TTC549 (cell line): ENCODE measurements around the gene SLC4A1.

ENCODE experiments used
- FAIRE-seq: peaks from 2 replicates; lab custom pipeline; 2012; peaks lifted over from hg19 to GRCh38; lab: Jason Lieb, UNC

Gene SLC4A1

DNA sequence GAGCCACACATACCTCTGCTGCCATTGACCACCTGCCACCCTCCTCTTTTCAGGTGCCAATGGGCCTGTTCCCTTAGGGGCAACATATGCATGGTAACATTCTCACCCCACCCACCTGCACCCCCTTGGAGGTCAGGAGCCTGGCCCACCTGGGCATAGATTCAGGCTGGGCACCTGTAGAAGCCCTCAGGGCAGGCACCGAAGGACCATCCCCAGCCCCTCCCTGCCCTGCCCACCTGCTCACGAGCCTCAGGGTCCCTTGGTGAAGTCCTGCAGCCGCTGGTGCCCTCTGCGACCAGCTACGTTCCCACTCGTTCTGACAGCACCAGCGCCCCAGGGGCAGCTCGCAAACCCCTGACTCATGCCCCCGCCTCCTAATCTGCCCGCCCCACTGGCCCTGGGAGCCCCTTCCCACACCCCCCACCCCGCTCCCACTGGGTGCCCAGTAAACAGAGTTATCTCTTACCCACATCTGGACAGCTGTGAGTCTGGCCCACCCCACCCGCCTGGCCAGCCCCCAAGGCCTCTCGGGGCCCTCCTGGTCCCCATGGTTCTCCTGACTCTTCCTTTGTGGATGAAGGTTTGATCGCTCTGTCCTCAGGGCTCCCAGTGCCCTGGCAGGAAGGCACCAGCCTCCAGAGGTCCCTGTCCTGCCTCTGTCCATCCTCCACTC lies at the start of gene SLC4A1:
SLC4A1 (minus strand) TSS at position 318 of the 673 bp plus-strand sequence. CDS start 5,269 bp downstream, outside the sequence.
- FAIRE-seq, result no peak

DNA sequence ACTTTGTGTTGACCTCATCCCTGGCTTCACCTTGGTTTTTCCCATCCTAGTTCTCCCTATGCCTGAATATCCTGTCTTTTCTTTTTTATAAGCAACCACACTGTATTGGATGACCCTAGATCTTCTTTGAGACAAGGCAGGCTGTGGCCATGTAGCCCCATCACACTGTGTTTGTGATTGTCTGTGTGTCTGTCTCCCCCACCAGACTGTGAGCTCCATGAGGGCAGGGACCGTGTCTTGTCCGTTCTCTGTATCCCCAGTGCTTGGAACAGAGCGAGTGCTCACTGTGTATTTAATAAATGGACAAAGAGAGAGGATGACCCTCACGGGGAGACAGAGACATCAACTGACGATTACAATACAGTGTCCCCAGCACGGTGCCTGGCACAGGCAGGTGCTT lies 49.6 kb upstream of the SLC4A1 start:
- no peak for FAIRE-seq

DNA sequence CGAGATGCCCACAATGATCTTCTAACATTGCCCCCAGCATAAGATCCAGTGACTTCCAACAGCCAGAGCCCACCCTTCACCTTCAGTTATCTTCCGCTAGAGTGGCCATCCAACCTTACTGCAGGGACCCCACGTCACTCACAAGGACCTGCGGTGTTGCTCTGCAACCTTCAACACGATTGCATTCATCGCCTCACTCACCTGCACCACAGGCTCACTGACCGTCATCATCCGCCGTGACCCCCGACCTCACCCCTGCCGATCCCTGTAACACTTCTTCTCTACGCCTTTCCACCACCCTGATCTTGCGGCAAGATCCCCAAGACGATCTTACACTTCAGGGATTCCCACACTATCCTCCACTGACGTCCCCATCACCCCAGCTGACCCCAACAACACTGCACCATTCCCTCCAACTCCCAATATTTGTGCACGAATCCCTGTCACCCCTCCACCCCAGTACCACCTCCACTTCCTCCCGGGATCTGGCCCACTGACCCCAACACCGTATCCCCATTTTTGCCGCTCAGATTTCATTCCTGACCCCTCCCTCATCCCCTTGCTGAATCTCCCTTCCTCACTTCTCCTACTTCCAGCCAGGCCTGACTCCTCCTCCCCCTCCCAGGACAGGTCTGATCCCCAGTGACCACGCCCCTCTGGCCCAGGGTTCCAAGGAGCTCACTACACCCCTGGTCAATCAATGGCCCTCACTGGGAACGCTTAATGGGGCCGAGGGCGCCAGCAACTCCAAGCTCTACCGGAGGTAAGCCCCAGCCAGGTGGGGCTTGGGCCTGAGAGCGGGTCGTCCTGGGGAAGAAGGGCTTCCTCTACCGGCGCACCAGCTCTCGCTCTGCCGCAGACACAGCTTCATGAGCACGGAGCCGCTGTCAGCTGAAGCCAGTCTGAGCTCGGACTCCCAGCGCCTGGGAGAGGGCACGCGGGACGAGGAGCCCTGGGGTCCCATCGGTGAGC lies 48.1 kb upstream of the SLC4A1 start:
- FAIRE-seq, result no peak

DNA sequence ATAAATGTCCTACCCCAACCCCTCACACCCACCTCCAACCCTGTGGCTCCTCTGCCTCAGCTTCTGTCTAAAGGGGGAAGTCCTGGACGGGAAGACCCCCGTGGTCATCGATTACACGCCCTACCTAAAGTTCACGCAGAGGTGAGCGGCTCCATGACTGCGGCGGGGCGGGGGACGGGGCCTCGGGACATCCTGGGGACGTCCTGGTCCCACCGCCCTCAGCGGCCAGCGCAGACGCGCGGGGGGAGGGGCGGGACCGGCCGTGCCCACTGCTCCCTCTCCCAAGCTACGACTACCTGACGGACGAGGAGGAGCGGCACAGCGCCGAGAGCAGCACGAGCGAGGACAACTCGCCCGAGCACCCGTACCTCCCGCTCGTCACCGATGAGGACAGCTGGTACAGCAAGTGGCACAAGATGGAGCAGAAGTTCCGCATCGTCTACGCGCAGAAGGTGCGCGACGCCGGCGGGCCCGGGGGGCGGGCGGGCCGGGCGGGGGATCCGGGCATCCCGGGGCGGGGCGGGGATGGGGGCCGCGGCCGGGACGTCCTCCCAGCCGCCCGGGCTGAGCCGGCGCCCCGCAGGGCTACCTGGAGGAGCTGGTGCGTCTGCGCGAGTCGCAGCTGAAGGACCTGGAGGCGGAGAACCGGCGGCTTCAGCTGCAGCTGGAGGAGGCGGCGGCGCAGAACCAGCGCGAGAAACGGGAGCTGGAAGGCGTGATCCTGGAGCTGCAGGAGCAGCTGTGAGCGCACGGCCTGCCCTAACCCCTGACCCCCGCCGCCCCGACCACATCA lies 47.1 kb upstream of the SLC4A1 start:
- no peak for FAIRE-seq

DNA sequence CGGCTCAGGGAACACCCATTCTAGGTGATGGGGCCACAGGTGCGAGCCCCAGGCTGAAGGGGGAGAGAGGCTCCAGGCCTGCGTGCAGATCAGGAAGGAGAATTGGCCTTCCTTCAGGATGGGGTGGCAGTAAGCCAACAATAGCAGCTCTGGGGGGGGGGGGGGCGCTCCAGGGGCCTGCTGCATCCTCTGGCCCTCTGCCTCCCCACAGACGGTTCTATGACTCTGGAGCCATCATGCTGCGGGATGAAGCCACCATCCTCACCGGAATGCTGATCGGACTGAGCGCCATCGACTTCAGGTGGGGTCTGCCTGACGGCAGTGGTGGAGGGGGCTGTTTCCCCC lies 46.6 kb upstream of the SLC4A1 start:
- FAIRE-seq, result no peak

DNA sequence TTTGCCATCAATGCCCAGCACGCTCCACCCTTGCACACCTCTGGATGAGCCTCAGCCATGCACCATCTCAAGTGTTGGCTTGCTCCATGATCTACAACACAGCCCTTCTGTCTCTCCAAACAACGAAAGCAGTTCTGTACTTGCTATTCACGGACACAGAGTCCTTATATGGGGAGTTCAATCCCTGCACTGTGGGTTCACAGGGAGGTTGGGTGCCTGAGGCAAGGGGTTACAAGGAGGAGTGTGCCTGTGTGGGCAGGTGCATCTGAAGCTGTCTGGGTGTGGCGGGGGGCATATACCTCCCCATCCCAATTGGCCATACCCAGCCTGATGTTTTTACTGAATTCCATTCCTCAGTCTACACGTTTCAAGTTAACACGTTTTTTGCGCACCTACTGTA lies 46.1 kb upstream of the SLC4A1 start:
- FAIRE-seq, result no peak

DNA sequence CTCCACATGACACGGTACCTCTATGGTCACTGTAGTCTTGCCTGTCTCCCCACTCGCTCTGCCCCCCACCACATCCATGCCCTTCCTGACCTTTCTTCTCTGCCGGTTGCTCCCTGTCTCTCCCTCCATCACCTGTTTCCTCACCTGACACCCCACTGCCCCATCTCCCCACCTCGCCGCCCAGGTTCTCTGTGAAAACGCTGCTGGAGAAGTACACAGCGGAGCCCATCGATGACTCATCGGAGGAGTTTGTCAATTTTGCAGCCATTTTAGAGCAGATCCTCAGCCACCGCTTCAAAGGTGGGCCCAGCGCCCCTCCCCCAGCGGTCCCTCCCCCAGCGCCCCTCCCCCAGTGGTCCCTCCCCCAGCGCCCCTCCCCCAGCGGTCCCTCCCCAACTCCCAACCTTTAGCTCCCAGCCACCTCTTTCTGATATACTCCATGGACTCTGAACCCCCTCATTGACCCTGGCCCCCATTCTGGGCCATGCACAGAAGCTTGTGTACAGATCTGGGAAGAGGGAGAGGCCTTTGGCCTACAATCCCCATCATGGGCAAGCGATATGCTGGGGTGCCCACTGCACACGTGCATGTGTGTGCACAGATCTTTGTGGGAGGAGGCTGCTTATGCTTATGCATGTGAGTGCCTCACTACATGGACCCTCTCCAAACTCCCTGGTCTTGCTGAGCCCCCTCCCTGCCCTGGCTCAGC lies 44.6 kb upstream of the SLC4A1 start:
- no peak for FAIRE-seq

DNA sequence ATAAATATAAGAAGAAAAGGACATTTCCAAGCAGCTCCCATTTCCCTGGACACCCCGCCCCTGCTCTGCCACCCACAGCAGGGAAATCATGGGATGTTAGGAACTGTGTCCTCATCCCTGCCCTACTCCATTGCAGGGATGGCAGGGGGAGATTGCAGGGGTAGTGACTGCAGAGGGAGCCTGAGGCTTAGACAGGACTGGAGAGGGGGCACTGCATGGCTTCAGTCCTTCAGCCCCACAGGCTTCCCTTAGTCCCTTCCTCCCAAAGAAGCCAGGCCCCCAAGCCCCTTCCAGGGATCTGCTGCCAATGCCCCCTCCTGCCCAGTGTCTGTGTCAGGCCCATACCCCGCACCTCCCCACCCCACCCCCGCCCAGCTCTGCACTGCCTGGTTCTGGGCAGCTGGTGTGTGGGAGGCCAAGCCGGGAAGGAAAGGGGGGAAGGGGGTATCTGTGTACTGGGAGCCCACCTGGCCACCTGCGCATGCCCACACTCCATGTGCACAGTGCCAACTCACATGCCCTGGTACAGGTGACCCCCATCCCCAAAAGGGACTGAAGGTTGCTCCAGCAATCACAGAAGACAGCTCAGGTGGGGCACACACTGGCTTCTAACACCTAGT lies 43.7 kb upstream of the SLC4A1 start:
- no peak for FAIRE-seq

DNA sequence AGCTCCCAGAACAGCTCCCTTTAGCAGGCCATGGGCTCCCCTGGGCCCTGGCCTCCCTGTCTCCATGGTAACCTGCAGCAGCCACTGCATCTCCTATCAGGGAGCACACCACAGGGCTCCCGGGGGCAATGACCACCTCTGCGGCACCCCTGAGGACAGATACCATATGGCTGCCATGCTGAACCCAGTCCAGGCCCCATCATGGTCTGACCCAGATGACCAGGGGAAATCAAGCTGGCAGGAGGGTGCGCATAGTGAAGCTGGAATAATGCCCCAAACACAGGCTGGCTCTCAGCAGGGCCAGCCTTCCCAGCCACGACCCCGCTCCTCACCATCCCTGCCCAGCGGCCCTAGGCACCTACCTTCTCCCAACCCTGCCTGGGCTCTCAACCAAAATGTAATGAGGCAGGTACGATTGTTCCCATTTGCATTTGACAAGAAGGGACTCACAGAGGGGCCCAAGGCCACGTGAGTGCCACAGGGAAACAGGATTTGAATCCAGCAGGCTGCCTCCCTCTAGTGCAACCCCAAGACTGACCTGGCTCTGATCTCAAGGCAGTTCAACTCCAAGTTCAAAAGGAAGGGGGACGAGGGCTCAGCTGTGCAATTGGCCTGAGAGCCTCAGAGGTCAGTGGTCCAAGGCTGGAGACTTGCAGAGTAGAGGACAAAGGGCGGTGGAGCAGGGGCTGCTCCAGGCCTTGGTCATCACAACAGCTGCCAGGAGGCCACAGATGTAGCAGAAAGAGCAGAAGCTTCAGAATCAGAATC lies 42.9 kb upstream of the SLC4A1 start:
- no peak for FAIRE-seq

DNA sequence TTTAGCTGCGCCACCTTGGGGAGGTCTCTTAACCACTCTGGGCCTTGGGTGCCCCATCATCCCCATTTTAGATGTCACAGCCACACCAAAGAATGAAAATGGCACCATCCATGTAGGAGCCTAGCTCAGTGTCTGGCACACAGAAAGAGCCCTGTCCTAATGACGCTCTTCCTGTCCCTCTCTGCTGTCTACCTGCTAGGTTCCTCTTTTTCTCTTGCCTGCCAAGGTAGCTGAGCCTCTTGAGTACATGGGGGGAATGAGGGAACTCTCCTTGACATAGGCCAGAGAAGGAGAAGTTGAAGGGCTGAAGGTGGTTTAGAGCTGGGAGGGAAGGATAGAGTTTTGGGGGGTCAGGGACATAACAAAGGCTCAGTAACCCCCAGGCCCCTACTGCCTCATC lies 42.3 kb upstream of the SLC4A1 start:
- no peak for FAIRE-seq

DNA sequence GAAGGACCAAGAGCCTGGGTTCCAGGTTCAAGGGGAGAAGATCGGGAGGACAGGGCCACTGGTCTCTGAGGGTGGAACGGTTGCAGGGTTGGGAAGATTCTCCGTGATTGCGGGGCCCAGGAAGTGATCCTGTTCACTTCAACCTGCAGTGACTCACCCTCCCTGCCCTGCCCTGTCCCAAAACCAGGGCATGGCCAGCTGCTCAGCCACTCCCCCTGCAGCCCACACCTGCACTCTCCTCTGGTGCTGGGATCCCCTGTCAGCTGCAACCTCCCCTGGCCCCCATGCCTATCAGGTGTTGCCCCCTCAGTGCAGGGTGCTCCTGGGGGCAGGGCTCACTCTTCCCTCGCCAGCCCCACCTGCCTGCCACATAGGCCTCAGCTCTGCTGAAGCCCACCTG lies 41.5 kb upstream of the SLC4A1 start:
- FAIRE-seq, result no peak

DNA sequence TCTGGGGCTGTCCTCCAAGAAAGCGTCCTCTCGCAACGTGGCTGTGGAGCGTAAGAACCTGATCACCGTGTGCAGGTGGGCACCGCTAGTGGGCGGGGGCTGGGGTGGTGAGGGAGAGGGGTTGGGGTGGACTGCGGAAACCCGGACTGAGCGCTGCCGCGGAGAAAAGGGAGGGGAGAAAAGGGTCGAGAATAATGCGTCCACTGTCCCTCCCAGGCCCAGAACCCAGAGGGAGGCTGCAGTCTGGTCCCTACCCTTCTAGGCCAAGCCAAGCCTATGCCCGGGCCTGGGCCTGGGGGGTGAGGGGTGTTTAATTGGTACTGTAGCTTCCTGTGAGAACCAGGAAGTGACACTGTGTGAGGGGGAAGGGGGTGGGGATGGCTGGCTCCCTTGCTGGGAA lies 40.9 kb upstream of the SLC4A1 start:
- FAIRE-seq, result no peak

DNA sequence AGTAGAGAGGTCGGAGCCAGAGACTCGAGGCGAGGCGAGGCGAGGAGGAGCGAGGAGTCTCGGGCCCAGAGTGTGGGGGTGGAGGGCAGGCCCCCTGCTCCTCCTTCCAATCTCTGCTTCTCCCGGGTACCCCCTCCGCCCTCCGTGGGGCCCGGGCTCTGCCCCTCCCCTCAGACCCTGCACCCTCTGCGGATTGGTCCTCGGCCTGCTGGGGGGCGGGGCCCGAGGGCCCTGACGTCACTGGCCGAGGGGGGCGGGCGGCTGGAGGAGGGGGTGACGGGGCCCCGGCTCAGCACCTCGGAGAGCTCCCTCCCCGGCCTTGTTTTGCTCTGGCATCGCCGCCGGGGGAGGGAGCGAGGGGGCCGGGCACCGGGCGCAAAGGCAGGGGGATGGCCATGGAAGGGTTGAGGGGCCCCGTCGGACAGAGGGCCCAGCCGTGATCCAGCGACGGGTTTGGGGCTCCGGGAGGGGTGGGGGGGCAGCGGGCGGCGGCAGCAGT lies 40.4 kb upstream of the SLC4A1 start, which contains the start of gene RUNDC3A:
RUNDC3A (plus strand) TSS at position 282 of the 499 bp plus-strand sequence. CDS start 232 bp downstream, outside the sequence.
- FAIRE-seq, result no peak

DNA sequence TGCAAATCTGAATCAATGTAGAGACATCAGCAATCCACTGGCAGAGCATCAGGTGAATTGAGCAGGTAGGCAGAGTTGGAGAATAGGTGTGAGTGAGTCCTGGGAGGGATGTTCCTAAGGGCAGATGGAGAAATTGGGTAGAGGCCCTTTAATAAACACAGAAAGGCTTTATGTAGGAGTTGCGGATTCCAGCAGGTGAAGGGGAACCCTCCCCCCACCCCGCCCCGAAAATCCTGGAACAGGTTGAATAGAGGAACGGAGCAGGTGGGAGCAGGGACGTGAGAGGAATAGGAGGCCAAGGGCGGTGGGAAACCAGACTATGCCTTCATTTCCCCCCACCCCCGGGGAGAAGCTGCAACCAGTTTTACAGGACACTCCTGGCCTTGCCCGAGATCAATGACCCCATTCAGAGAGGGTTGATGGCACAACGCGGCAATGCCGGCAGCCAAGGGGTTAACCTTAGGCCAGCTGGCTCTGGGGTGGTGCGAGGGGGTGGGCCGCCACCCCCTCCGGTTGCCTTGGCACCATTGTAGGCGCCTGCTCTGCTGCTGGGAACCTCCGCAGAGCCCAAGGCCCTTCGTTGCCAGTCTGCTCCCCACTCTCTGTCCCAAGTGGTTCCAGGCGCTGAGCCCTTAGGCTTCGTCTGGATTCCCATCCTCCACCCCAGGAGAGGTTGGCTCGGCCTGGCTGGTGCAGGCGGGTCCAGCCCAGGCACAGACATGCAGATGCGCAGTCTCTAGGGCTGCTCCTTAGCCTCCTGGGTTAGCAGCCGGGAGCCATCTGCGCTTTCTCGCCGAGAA lies 39.7 kb upstream of the SLC4A1 start:
- no peak for FAIRE-seq

DNA sequence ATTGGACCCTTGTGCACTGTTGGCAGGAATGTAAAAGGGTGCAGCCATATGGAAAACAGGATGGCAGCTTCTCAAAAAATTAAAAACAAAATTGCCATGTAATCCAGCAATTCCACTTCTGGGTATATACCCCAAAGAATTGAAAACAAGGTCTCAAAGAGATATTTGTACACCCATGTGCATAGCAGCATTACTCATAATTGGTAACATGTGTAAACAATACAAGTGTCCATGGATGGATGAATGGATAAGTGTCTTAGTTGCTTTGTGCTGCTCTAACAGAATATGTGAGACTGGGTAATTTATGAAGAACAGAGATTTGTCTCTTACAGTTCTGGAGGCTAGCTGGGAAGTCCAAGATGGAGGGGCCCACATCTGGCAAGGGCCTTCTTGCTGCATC lies 36.7 kb upstream of the SLC4A1 start:
- no peak for FAIRE-seq

DNA sequence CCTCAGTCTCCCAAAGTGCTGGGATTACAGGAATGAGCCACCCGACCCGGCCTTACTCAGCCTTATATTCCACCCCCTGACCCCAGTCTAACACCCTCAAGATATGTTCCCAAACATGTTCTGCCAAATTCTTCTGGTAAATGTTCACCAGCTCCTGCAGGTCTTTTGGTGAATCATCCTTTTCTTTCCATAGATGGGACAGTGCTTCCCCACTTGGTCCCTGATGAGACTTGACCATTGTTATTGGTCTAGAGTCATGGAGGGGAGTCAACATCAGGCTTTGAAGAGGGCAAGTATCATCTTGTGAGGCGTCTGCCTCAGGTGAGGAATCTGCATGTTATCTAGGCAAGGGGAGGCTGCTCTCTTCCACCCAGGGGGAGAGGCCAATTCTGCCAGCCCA lies 30.0 kb upstream of the SLC4A1 start:
- no peak for FAIRE-seq

DNA sequence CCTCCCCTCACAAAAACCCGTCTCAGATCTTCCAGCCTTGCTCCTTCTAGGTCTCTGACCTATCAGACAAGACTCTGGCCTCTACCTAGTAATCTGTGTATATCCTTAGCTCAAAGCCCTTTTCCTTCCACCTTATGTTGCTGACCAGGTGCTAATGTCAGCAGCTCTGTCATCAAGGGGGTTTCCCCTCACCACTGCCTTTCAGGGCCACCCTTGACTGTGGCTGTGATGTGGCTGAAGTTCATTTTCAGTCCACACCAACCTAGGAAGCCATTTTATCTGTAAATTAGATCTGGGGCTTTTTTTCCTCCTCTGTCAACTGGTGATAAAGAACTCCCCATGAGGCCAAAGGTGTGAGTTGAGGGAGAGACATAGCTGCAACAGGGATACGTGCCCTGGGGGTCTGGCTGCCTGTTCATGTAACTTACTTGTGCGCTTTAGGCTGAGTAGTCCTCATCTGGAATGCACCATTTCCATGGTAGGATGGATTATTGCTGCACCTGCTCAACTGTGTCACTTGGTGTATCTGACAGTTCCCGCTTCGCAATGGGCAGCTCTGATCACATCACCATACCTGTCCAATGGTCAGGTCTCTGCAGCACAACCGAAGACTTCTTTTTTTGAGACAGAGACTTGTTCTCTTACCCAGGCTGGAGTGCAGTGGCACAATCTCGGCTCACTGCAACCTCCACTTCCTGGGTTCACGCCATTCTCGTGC lies 25.7 kb upstream of the SLC4A1 start:
- FAIRE-seq, result no peak

DNA sequence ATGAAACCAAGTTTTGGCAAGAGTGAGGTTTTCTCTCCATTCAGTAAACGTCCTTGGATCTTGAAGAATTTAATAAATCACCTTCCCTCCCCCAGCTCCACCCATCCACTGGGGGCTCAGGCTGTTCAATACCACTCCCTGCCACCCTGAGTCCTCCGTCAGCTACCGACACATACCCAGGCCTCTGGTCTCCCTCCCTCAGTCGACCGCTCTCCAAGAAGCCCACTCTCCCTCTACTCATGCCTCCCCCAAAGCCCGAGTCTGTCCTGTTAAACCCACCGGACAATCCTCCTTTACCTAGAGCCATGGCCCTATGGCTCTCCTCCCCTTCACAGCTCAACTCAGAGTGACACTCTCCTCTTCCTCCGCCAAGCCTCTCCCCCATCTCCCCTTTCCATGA lies 19.7 kb upstream of the SLC4A1 start:
- FAIRE-seq, result no peak

DNA sequence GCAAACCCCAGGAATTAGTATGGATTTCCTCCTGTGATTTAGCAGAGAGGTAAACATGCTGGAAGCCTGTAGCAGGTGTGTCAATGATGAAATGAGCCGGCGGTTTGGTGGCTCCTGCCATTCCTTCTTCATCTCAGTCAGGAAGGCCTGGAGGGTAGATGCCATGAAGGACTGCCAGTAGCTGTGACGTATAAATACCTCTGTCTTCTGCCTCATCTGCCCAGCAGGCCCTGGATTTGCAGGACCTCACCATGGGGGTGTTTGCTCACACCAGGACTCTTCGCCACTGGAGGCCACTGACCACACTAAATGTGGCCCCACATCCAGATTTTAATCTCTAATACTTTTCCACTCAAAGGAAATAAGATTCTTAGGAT lies 16.1 kb upstream of the SLC4A1 start:
- FAIRE-seq, result no peak
